ENCODE measurements around the gene PCYT2.

Gene PCYT2

DNA sequence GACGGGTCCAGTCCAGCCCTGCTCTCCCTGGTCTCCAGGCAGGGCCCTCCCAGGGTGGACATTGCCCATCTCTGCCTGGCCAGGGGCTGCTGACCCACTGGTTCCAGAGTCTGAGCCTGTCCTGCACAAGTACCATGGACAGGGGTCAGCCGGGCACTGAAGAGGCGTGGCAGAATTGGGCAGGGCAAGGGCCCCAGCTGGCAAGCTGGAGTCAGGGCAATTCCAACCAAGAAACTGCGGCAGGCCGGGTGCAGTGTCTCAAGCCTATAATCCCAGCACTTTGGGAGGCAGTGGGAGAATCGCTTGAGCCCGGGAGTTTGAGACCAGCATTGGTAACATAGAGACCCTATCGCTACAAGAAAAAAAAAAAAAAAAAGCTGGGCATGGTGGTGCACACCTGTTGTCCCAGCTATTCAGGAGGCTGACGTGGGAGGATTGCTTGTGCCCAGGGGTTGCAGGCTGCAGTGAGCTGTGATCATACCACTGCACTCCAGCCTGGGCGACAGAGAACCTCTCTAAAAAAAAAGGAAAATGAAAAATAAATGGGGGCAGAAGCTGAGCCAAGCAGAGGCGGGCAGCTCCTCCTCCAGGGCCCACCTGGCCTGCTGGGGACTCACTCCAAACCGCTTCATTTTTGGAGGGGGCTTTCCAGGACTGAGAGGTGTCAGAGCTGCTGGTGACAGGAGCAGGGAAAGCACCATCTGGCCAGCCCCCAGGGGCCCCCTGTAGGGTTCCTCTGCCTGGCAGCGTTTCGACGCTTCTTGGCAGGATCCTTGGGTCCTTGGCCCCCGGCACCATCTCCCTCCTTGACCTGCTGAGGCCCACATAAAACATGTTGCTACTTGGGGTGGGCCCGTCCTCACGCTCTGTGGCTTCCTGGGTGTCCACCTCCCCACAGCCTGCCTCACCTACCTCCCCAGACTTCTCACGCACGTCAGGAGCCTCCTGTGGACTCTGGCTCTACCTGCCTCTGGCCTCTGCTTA is 19.2 kb upstream of the PCYT2 start (continued):
- TF ChIP-seq, protein P1, sequence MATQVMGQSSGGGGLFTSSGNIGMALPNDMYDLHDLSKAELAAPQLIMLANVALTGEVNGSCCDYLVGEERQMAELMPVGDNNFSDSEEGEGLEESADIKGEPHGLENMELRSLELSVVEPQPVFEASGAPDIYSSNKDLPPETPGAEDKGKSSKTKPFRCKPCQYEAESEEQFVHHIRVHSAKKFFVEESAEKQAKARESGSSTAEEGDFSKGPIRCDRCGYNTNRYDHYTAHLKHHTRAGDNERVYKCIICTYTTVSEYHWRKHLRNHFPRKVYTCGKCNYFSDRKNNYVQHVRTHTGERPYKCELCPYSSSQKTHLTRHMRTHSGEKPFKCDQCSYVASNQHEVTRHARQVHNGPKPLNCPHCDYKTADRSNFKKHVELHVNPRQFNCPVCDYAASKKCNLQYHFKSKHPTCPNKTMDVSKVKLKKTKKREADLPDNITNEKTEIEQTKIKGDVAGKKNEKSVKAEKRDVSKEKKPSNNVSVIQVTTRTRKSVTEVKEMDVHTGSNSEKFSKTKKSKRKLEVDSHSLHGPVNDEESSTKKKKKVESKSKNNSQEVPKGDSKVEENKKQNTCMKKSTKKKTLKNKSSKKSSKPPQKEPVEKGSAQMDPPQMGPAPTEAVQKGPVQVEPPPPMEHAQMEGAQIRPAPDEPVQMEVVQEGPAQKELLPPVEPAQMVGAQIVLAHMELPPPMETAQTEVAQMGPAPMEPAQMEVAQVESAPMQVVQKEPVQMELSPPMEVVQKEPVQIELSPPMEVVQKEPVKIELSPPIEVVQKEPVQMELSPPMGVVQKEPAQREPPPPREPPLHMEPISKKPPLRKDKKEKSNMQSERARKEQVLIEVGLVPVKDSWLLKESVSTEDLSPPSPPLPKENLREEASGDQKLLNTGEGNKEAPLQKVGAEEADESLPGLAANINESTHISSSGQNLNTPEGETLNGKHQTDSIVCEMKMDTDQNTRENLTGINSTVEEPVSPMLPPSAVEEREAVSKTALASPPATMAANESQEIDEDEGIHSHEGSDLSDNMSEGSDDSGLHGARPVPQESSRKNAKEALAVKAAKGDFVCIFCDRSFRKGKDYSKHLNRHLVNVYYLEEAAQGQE (tag by site-specific recombination; IDR thresholded peaks at IDR 0.05) = peak; percentile 98
- TF ChIP-seq ZNF37A (tag by site-specific recombination; IDR thresholded peaks at IDR 0.05) = no peak
- no peak for TF ChIP-seq ZNF140 (tag by site-specific recombination; IDR thresholded peaks at IDR 0.05)
- TF ChIP-seq KLF10 (tag by site-specific recombination; IDR thresholded peaks at IDR 0.05) = no peak
- no peak for TF ChIP-seq KLF7 (tag by site-specific recombination; IDR thresholded peaks at IDR 0.05; ENCODE audit: borderline replicate concordance)
- no peak for TF ChIP-seq ZNF121 (tag by site-specific recombination; IDR thresholded peaks at IDR 0.05)
- TF ChIP-seq ZNF768 (tag by site-specific recombination; IDR thresholded peaks at IDR 0.05) = no peak
- TF ChIP-seq GLIS2 (tag by site-specific recombination; IDR thresholded peaks at IDR 0.05) = peak; percentile 64
- TF ChIP-seq, protein P2, sequence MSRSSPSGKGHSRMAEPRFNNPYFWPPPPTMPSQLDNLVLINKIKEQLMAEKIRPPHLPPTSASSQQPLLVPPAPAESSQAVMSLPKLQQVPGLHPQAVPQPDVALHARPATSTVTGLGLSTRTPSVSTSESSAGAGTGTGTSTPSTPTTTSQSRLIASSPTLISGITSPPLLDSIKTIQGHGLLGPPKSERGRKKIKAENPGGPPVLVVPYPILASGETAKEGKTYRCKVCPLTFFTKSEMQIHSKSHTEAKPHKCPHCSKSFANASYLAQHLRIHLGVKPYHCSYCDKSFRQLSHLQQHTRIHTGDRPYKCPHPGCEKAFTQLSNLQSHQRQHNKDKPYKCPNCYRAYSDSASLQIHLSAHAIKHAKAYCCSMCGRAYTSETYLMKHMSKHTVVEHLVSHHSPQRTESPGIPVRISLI (tag by site-specific recombination; IDR thresholded peaks at IDR 0.05) = no peak
- TF ChIP-seq ZNF629 (tag by site-specific recombination; IDR thresholded peaks at IDR 0.05) = no peak
- TF ChIP-seq, protein P3, sequence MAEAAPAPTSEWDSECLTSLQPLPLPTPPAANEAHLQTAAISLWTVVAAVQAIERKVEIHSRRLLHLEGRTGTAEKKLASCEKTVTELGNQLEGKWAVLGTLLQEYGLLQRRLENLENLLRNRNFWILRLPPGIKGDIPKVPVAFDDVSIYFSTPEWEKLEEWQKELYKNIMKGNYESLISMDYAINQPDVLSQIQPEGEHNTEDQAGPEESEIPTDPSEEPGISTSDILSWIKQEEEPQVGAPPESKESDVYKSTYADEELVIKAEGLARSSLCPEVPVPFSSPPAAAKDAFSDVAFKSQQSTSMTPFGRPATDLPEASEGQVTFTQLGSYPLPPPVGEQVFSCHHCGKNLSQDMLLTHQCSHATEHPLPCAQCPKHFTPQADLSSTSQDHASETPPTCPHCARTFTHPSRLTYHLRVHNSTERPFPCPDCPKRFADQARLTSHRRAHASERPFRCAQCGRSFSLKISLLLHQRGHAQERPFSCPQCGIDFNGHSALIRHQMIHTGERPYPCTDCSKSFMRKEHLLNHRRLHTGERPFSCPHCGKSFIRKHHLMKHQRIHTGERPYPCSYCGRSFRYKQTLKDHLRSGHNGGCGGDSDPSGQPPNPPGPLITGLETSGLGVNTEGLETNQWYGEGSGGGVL (tag by site-specific recombination; IDR thresholded peaks at IDR 0.05) = no peak
- TF ChIP-seq ZNF549 (tag by site-specific recombination; IDR thresholded peaks at IDR 0.05) = no peak
- TF ChIP-seq, protein P4, sequence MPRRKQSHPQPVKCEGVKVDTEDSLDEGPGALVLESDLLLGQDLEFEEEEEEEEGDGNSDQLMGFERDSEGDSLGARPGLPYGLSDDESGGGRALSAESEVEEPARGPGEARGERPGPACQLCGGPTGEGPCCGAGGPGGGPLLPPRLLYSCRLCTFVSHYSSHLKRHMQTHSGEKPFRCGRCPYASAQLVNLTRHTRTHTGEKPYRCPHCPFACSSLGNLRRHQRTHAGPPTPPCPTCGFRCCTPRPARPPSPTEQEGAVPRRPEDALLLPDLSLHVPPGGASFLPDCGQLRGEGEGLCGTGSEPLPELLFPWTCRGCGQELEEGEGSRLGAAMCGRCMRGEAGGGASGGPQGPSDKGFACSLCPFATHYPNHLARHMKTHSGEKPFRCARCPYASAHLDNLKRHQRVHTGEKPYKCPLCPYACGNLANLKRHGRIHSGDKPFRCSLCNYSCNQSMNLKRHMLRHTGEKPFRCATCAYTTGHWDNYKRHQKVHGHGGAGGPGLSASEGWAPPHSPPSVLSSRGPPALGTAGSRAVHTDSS (tag by site-specific recombination; IDR thresholded peaks at IDR 0.05) = no peak

DNA sequence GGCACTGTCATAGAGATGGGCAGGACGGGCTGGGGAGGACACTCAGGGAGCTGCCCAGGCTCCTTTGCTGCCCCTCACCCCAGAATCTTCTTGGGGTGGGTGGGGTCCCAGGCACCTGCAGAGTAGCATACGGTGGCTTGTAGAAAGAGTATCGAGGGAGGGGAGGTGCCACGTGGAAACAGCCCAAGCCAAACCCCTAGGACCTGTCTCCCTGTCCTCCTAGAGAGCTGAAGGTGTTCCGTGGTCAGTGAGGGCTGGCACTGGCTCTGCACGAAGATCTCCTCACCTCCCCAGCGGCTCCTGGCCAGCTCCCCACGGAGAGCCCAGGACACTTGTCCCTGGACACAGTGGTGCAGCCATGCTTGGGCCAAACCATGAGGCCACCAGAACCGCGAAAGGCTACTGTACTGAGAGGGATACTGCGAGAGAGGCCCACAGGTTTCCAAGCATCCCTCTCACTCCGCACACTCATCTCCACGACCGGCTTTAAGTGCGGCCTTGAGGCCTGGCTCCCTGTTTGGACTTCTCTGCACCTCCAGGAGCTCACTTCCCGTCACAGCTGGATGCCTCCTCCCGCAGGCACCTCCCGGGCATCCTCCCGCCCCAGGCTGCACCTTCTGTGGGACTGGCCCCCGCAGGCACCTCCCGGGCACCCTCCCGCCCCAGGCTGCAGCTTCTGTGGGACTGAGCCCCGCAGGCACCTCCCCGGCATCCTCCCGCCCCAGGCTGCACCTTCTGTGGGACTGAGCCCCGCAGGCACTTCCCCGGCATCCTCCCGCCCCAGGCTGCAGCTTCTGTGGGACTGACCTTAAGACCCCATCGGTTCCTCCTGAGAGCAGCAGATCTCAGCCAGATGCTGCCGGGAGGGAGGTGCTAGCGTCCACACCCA is 18.3 kb upstream of the PCYT2 start:
- CTCF ChIA-PET = interaction anchor here (0.7 to 1.8 kb wide), 2 partner anchors 14 to 1792 kb away, joined by 3 to 11 read pairs; no protein-coding TSS in a partner anchor
- POLR2A ChIA-PET = interaction anchor here (0.6 to 1.7 kb wide), 4 partner anchors 12 to 100 kb away, joined by 3 to 5 read pairs (median 4); no protein-coding TSS in a partner anchor
- Histone ChIP-seq H3K27ac (ENCODE audit: extremely low read depth, low read depth, low read length) (no peak overlapping the region), H3K36me3 (ENCODE audit: control insufficient read depth in 2 of 2, insufficient read depth in 1 of 2, low read length in 2 of 2) (peaks cover 0 to 6% of the 10 kb centered on the region in 2 experiments; a peak in 1 of 3 replicates), H3K4me1 (ENCODE audit: control insufficient read depth, insufficient read depth, low read length) (peaks cover 3% of the 10 kb centered on the region; the same call in 1 of the 2 replicates), H3K9me3 (ENCODE audit: control insufficient read depth, insufficient read depth, low read depth, low read length) (no peaks in the 10 kb centered on the region), H3K4me3 (ENCODE audit: low read depth, low read length) (no peak overlapping the region)
- TF ChIP-seq ZNF791 (tag by site-specific recombination; IDR thresholded peaks at IDR 0.05) (no peak), SP2 (tag by site-specific recombination; IDR thresholded peaks at IDR 0.05) (peak; percentile 33), ZNF335 (tag by site-specific recombination; conservative IDR thresholded peaks at IDR 0.05) (peak; percentile 35; the same call in 1 of the 2 replicates), GLIS1 (tag by site-specific recombination; IDR thresholded peaks at IDR 0.05) (peak; percentile 32), GLI4 (tag by site-specific recombination; IDR thresholded peaks at IDR 0.05) (no peak), ZNF521 (tag by site-specific recombination; IDR thresholded peaks at IDR 0.05) (no peak)
- TF ChIP-seq, protein P5, sequence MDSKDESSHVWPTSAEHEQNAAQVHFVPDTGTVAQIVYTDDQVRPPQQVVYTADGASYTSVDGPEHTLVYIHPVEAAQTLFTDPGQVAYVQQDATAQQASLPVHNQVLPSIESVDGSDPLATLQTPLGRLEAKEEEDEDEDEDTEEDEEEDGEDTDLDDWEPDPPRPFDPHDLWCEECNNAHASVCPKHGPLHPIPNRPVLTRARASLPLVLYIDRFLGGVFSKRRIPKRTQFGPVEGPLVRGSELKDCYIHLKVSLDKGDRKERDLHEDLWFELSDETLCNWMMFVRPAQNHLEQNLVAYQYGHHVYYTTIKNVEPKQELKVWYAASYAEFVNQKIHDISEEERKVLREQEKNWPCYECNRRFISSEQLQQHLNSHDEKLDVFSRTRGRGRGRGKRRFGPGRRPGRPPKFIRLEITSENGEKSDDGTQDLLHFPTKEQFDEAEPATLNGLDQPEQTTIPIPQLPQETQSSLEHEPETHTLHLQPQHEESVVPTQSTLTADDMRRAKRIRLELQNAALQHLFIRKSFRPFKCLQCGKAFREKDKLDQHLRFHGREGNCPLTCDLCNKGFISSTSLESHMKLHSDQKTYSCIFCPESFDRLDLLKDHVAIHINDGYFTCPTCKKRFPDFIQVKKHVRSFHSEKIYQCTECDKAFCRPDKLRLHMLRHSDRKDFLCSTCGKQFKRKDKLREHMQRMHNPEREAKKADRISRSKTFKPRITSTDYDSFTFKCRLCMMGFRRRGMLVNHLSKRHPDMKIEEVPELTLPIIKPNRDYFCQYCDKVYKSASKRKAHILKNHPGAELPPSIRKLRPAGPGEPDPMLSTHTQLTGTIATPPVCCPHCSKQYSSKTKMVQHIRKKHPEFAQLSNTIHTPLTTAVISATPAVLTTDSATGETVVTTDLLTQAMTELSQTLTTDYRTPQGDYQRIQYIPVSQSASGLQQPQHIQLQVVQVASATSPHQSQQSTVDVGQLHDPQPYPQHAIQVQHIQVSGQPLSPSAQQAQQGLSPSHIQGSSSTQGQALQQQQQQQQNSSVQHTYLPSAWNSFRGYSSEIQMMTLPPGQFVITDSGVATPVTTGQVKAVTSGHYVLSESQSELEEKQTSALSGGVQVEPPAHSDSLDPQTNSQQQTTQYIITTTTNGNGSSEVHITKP (tag by site-specific recombination; IDR thresholded peaks at IDR 0.05) = peak; percentile 52; the same call in 1 of the 2 replicates

Measured in HEK293 (cell line).